Testis (tissue), 2 donors: ENCODE measurements around the gene OPN1LW.
"Not testable (repeated sequence)": the region's sequence is repeated elsewhere in the genome, so short reads cannot be mapped to it uniquely, and the experiment has no call there.

Source experiments
- CTCF ChIP-seq, 3 experiments: fragments of 450-650 bp in 2 of 3; fragments of 200-600 bp in 1 of 3; sonication (generic) in 1 of 3; IDR thresholded peaks; one replicate each; pipeline ENCODE4 v1.5.1; 2016 to 2019; ENCODE audit warnings: antibody characterized with exemption in 3 of 3, mild to moderate bottlenecking in 2 of 3, moderate library complexity in 1 of 3
- POLR2A ChIP-seq: fragments of 450-650 bp; IDR thresholded peaks from one replicate; pipeline ENCODE4 v1.6.1; 2017; ENCODE audit warnings: antibody characterized with exemption, mild to moderate bottlenecking, moderate library complexity

- not testable (repeated sequence) for TF ChIP-seq CTCF (IDR thresholded peaks at IDR 0.05); POLR2A
Observed at GRCh38 chrX:154151030-154151429, 7.0 kb downstream of the OPN1LW start.
